Non-pigmented ciliary epithelial cell (primary cell): Measurements from ENCODE around the gene GNB4.
A peak's percentile ranks its signal among the peaks of the same experiment; 100 is the strongest.

Experiments
- DNase-seq: peaks from one replicate; pipeline ENCODE4 v3.0.0-alpha.2; 2010; ENCODE audit warnings: low read depth

Gene GNB4

DNA sequence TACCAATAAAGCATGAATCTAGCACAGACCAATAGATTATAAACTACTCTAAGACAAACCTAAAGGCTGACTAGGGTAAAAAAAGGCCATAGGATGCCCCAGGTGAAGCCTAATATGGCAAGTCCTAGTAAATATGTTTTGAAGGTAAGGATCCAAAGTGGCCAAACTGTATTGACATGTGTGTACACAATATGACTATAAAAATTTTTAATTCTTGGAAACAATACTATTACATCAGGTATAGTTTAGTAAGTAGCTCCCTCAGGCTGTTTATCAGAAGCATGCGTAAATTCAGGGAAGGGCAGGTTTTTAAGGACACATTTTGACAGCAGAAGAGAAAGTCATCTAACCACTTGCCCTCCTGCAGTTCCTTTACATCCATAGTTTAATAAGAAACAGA, 18.8 kb downstream of the GNB4 start:
- DNase-seq: no peak

GRCh38 chr3:179432021-179432420, 19.2 kb downstream of the GNB4 start:
- DNase-seq: no peak

DNA sequence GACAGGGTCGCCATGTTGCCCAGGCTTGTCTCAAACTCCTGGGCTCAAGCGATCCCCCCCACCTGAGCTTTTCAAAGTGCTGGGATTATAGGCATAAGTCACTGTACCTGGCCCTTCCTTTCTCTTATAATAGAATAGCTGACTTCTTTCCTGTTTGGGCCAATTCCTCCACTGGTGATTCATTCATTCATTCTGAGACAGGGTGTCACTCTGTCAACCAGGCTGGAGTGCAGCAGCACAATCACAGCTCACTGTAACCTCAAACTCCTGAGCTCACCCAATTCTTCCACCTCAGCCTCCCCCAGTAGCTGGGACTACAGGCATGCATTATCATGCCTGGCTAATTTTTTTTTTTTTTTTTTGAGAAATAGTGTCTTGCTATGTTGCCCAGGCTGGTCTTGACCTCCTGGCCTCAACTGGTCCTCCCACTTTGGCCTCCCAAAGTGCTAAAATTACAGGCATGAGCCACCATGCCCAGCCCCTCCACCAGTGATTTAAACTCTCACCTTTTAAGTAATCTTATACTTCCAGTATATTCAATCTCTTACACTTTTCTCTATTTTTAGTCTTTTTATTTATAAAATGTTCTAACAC, 20.9 kb downstream of the GNB4 start:
- DNase-seq: no peak

DNA sequence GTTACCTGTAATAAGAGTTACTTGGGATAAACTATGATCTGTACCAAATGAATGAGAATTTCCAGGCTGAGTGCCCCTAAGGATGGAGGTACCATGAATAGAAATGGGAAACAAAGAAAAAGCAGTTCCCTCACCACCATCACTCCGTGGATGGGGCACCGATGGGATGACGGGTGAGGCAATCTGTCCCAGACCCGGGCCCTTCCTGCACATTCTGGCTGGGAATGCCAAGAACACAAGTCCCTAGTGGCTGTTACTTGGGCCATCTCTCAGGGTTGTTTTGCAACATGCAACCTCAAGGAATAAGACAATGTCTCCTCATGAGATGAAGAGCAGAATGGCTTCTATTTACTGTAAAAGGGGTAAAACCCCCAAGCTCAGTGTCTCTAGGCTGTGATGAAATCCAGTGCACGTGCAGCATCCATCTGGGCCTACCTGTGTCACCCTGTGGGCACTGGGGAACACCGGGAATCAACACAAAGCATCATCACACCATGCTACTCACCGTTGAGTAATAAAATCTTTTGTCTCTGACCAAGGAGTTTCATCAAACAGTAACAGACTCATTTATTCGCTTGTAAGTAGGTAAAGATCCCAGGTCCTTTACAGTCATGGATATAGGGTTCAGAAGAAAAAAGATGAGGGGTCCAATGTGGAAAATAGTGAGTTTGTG, 22.3 kb downstream of the GNB4 start:
- no peak for DNase-seq

- DNase-seq: no peak
These were observed 26.2 kb downstream of the GNB4 start for GRCh38 chr3:179425075-179425474.

- no peak for DNase-seq
These were observed 29.8 kb downstream of the GNB4 start for GRCh38 chr3:179421500-179421899.

- no peak for DNase-seq
These were observed 32.7 kb downstream of the GNB4 start for GRCh38 chr3:179418610-179419009.

- DNase-seq: no peak
These were observed 34.6 kb downstream of the GNB4 start for GRCh38 chr3:179416681-179417080.

DNA sequence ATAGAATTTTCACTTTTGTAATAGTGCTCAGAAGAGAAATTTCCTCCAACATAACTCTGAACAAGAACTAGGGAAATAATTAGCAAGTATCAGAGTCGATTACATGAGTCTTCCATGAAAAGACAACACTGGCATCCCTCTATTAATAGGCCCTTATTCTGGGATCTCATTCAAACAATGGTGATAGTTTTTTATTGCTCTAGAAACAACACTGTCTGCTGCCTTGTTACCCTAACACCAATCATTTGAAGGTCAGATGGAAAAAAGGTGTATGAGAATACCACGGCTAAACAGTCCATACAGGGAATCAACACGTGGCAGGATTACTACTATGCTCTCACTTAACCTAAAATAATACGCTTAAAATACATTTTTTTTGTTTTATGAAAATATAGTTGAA, 35.9 kb downstream of the GNB4 start:
- DNase-seq: no peak

DNA sequence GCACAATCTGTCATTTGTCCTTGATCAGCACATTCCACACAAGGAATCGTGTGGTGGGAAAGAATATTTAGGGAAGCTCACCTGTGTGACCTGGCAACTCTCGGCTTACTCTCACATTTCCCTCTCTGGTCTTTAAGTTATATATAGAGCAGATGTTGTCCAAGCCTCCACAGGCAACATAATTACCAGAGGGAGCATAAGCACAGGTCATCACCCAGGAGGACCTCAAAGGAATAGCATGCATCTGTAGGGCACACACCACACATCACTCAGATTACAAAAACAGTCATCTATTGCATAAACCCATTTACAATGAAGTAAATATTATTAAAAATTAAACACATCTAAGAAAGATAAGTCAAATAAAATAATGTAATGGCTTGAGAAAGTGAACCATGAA, 36.5 kb downstream of the GNB4 start:
- DNase-seq: no peak

- no peak for DNase-seq
These were observed 40.3 kb downstream of the GNB4 start for GRCh38 chr3:179410999-179411398.

GRCh38 chr3:179410331-179410730, 40.9 kb downstream of the GNB4 start:
- DNase-seq: no peak

GRCh38 chr3:179404307-179404706, 47.0 kb downstream of the GNB4 start:
- no peak for DNase-seq

DNA sequence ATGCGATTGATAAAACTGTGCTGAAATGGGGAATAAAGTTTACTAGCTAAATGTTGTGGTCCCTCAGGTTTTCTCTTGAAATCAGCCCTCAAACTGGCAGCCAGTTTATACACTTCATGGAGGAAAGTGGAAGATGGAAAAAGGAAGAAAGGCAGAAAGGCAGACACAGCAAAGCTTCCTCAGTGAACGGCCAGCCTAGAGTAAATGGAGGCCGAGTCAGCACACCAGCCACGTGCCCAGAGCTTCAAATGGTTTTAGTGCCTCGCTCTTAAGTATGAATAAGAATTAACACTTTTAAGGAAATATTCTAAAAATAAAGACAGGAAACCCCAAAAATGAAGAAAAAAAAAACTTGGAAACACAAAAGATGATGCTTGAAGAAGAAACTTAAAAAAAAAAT, 48.3 kb downstream of the GNB4 start:
- no peak for DNase-seq

GRCh38 chr3:179401561-179401960, 49.7 kb downstream of the GNB4 start:
- no peak for DNase-seq

- DNase-seq: peak; percentile 30
These were observed 52.6 kb downstream of the GNB4 start for GRCh38 chr3:179398574-179399231.

DNA sequence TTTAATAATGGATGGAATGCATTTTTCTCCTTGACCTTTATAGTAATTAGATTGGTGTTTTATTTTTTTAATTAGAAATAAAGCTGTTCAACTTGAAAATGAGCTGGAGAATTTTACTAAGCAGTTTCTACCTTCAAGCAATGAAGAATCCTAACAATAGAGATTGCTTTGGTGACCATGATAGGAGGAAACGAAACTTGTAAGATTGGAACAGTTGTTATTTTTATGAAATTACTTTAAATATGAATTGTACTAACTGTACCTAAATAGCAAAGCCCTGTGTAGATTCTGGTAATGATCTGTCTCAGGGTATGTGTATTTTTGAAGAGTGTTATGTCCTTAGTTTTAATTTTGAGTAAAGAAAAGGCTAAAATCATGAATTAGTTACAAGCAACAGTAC, 59.4 kb downstream of the GNB4 start:
- no peak for DNase-seq

- DNase-seq: no peak
These were observed 74.8 kb downstream of the GNB4 start for GRCh38 chr3:179376474-179376873.

- DNase-seq: no peak
These were observed 75.9 kb downstream of the GNB4 start for GRCh38 chr3:179375091-179375999.

GRCh38 chr3:179373938-179374337, 77.3 kb downstream of the GNB4 start:
- DNase-seq: no peak

- no peak for DNase-seq
These were observed 81.6 kb downstream of the GNB4 start for GRCh38 chr3:179369621-179370020.

DNA sequence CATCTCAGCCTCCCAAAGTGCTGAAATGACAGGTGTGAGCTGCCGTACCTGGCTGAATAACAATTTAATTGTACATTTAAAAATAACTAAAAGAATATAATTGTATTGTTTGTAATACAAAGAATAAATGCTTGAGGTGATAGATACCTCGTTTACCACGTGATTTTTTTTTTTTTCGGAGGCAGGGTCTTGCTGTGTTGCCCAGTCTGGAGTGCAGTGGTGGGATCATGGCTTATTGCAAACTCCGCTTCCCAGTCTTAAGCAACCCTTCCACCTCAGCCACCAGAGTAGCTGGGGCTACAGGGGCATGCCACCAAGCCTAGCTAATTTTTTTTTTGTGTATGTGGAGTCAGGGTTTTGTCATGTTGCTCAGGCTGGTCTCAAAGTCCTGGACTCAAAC, 87.9 kb downstream of the GNB4 start:
- no peak for DNase-seq

DNA sequence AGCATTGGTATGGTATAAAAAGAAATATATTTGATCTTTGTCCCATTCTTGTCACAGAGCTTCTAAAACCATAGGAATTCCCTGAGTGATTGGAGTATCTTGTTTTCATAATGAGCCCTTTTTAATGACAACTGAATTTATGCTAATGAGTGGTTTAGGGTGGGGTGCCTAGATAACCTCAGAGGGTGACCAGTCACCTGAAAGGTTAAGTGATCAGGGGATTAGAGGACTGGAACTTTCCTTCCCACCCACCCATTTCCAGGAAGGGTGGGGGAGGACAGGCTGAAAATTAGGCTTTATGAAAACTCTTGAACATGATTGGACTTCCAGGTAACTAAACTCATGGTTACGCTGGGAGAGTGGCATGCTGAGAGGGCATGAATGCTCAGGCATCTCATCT, 95.3 kb downstream of the GNB4 start:
- DNase-seq: no peak
